HG03457 (cell line): Measurements from ENCODE around the gene FSHB.
A peak's percentile ranks its signal among the peaks of the same experiment; 100 is the strongest.
"Not testable (repeated sequence)": the region's sequence is repeated elsewhere in the genome, so short reads cannot be mapped to it uniquely, and the experiment has no call there.

Experiments
- ATAC-seq: cut with Tn5 transposase; IDR thresholded peaks from one replicate; pipeline ENCODE4 v1.9.1; 2021; ENCODE audit warnings: moderate number of reproducible peaks; ENCODE audit not compliant: unreplicated experiment

Gene FSHB

GRCh38 chr11:30230714-30231113, at the start of gene FSHB:
Gene FSHB, plus strand, starts transcription at chr11:30231014. Its CDS starts 889 bp downstream, at chr11:30231903.
- no peak for ATAC-seq

- no peak for ATAC-seq
These were observed 44.1 kb upstream of the FSHB start for GRCh38 chr11:30186748-30187147.

- no peak for ATAC-seq
These were observed 38.2 kb upstream of the FSHB start for GRCh38 chr11:30192620-30193019.

GRCh38 chr11:30196400-30197206, 34.2 kb upstream of the FSHB start:
- ATAC-seq, result peak; percentile 69

- no peak for ATAC-seq
These were observed 32.9 kb upstream of the FSHB start for GRCh38 chr11:30197869-30198268.

GRCh38 chr11:30202989-30203388, 27.8 kb upstream of the FSHB start:
- not testable (repeated sequence) for ATAC-seq

- ATAC-seq, result no peak
These were observed 27.0 kb upstream of the FSHB start for GRCh38 chr11:30203850-30204249.

- peak; percentile 66 for ATAC-seq
These were observed 24.4 kb upstream of the FSHB start for GRCh38 chr11:30206249-30206996.

- ATAC-seq, result no peak
These were observed 20.5 kb upstream of the FSHB start for GRCh38 chr11:30210357-30210756.

- no peak for ATAC-seq
These were observed 14.3 kb upstream of the FSHB start for GRCh38 chr11:30216534-30216933.

- no peak for ATAC-seq
These were observed 12.5 kb upstream of the FSHB start for GRCh38 chr11:30218278-30218677.

GRCh38 chr11:30225642-30226041, 5.2 kb upstream of the FSHB start:
- ATAC-seq, result no peak

GRCh38 chr11:30228323-30228884, 2.4 kb upstream of the FSHB start:
- no peak for ATAC-seq

- no peak for ATAC-seq
These were observed 8.2 kb downstream of the FSHB start for GRCh38 chr11:30239025-30239424.

GRCh38 chr11:30244265-30244664, 13.5 kb downstream of the FSHB start:
- no peak for ATAC-seq

- no peak for ATAC-seq
These were observed 14.8 kb downstream of the FSHB start for GRCh38 chr11:30245621-30246020.

GRCh38 chr11:30254307-30255298, 23.8 kb downstream of the FSHB start:
- no peak for ATAC-seq

- no peak for ATAC-seq
These were observed 24.8 kb downstream of the FSHB start for GRCh38 chr11:30255637-30256036.

- no peak for ATAC-seq
These were observed 26.2 kb downstream of the FSHB start for GRCh38 chr11:30257058-30257457.

GRCh38 chr11:30258679-30259078, 27.9 kb downstream of the FSHB start:
- peak; percentile 45 for ATAC-seq

GRCh38 chr11:30260813-30261212, 30.0 kb downstream of the FSHB start:
- peak; percentile 93 for ATAC-seq
